Measurements from ENCODE around the gene TRPM6.

TRPM6 gene

GRCh38 chr9:74721696-74722660 is 165.7 kb downstream of the TRPM6 start:
- DNase-seq (ENCODE audit: low read depth) = no peak

- no peak for DNase-seq (ENCODE audit: low read depth)
These were observed 168.4 kb downstream of the TRPM6 start for GRCh38 chr9:74719306-74719705.

GRCh38 chr9:74718709-74719108 is 169.0 kb downstream of the TRPM6 start:
- DNase-seq (ENCODE audit: low read depth) = no peak

- DNase-seq (ENCODE audit: low read depth) = no peak
These were observed 176.4 kb downstream of the TRPM6 start for GRCh38 chr9:74711341-74711740.

- no peak for DNase-seq (ENCODE audit: low read depth)
These were observed 190.2 kb downstream of the TRPM6 start for GRCh38 chr9:74697535-74697934.

GRCh38 chr9:74696520-74696919 is 191.2 kb downstream of the TRPM6 start:
- DNase-seq (ENCODE audit: low read depth) = no peak

GRCh38 chr9:74691058-74691457 is 196.7 kb downstream of the TRPM6 start:
- DNase-seq (ENCODE audit: low read depth) = no peak

- no peak for DNase-seq (ENCODE audit: low read depth)
These were observed 204.4 kb downstream of the TRPM6 start for GRCh38 chr9:74683322-74683721.

- DNase-seq (ENCODE audit: low read depth) = no peak
These were observed 205.8 kb downstream of the TRPM6 start for GRCh38 chr9:74681906-74682305.

GRCh38 chr9:74674077-74674476 is 213.6 kb downstream of the TRPM6 start:
- no peak for DNase-seq (ENCODE audit: low read depth)
